Motor neuron (in vitro differentiated cells): Measurements from ENCODE around the gene CELA2A. TPM values are rescaled to one million over a fixed set of nuclear protein-coding genes. Genes with fewer than 3 reads are reported as not detected.
A peak's percentile ranks its signal among the peaks of the same experiment; 100 is the strongest.
"Not testable (repeated sequence)": the region's sequence is repeated elsewhere in the genome, so short reads cannot be mapped to it uniquely, and the experiment has no call there.

Experiments
- ATAC-seq, 8 experiments: fragments of 200-7000 bp; cut with Tn5 transposase; replicated peaks in 6 of 8; 2 replicates each; pipeline ENCODE4 v1.8.0; 2021; ENCODE audit warnings: mild to moderate bottlenecking in 8 of 8, moderate library complexity in 8 of 8
- H3K27ac ChIP-seq, 2 donors: fragments of 250-450 bp; sonication (Bioruptor Pico); 2 replicates each; pipeline ENCODE4 v1.9.0; 2021; ENCODE audit warnings: antibody characterized with exemption in 2 of 2, mild to moderate bottlenecking in 2 of 2, moderate library complexity in 1 of 2
- H3K4me1 ChIP-seq, 2 donors: fragments of 250-450 bp; sonication (Bioruptor Pico); replicated peaks in 1 of 2; 2 replicates each; pipeline ENCODE4 v1.6.1; 2021; ENCODE audit warnings: antibody characterized with exemption in 2 of 2, mild to moderate bottlenecking in 2 of 2, moderate library complexity in 1 of 2
- H3K4me3 ChIP-seq, 5 donors: fragments of 250-450 bp; sonication (Bioruptor Pico); 2 replicates each; pipeline ENCODE4 v1.9.0; 2021; ENCODE audit warnings: antibody characterized with exemption in 5 of 5, mild to moderate bottlenecking in 5 of 5, moderate library complexity in 4 of 5
- WGBS, 10 experiments: fragments of 450-650 bp; shearing (Covaris generic); methylation state at CpG; one replicate each; pipeline ENCODE4 v1.0.0; 2022; 5-methylcytosine and 5-hydroxymethylcytosine counted together
- in situ Hi-C, 9 experiments: fragments of 400-800 bp; cut with MboI; loops; one replicate each; pipeline ENCODE4 v1.15.0; 2021; ENCODE audit warnings: low sequenced_read_pairs in 9 of 9, low pct_unique_long_range_greater_than_20kb in 2 of 9; ENCODE audit not compliant: unreplicated experiment in 9 of 9
- total RNA-seq, 8 experiments: library from RNA; unstranded; fragments of 300-600 nt; gene quantifications; 2 replicates each; pipeline versions ENCODE4 v1.2.3 to v1.2.4, GENCODE V29; 2022

Gene CELA2A
- total RNA-seq, 8 experiments from 2014 or later: 1.1 TPM; not detected in 7

DNA sequence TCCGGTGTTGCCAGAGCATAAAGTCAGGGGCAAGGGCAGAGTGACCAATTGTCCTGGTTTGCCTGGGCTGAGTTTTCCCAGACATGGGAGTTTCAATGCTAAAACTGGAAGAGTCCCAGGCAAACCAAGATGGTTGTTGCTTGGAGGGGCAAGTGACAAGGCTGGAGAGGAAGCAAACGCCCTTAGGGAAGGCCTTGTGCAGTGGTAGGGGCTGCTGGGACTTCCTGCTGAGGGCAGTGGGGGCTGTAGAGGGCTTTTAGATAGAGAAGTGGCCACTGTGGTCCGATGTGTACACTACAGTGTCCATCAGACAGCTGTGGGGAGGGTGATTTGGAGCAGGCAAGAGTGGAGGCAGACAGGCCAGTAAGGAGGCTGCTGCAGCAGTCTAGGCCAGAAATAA is 7.0 kb upstream of the CELA2A start:
- 20 to 95% (median 56%) methylated on average over 1 to 3 of the region's 3 CpGs; no CpG with 5 or more reads in 4 of the 10 experiments for WGBS, 10 experiments
- no peak for ATAC-seq
- Histone ChIP-seq H3K4me1 (peaks cover 0 to 2% of the 10 kb centered on the region in 2 donors), H3K27ac (no peak overlapping the region), H3K4me3 (no peak overlapping the region)
- in situ Hi-C loops: loop anchor here in 3 of 9 experiments (25.0 kb wide), 2 partner anchors 112 to 312 kb away; no protein-coding TSS in a partner anchor

DNA sequence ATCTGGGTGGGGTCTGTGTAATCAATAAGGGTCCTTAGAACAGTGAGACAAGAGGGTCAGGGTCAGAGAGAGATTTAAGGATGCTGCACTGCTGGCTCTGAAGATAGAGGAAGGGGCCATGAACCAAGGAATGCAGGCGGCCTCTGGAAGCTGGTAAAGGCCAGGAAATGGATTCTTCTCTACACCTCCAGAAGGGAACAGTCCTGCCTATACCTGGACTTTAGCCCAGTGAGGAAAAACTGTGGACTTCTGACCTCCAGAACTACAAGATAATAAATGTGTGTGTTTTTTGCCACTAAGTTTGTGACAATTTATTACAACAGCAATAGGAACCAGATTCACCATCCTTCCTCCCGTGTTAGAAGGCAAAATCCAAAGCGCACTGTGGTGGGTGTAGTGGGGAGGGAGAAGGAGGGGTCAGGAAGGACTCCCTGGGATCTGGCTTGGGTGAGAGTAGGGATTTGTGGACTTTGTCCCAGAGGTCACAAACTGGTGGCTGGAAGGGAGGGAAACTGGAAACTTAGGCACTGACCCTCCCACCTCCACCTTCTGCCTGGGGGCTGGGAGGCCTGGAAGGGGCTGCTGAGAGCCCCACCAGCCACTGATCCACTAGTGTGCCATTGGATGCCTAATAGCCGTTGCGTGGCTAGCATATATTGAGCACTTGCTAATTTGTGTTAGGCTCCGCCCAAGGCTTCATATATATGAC is 5.4 kb upstream of the CELA2A start:
- no peak for ATAC-seq
- WGBS, 10 experiments: 0 to 100% (median 77%) methylated on average over 1 to 6 of the region's 6 CpGs; no CpG with 5 or more reads in 2 of the 10 experiments
- in situ Hi-C loops: no loop called here
- H3K4me3 ChIP-seq: no peak overlapping the region
- H3K4me1 ChIP-seq: no peaks in the 10 kb centered on the region
- H3K27ac ChIP-seq: no peak overlapping the region

DNA sequence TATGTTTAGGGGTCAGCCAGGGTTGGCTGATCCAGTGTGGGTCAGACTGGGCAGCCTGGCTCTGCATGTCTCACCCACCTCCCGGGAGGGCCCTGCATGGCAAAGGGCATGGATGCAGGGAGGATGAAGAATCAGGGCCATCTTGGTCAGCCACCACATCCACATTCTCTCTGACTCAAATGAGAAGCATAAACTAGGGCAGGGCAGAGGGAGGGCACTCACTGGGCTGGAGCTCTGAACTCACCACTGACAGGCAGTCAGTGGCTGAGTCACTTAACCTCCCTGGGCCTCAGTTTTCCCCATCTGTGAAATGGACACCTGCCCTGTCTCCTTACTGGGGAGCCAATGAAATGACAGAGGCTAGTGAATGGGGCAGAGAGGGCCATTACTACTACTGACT is 4.3 kb upstream of the CELA2A start:
- in situ Hi-C loops: no loop called here

DNA sequence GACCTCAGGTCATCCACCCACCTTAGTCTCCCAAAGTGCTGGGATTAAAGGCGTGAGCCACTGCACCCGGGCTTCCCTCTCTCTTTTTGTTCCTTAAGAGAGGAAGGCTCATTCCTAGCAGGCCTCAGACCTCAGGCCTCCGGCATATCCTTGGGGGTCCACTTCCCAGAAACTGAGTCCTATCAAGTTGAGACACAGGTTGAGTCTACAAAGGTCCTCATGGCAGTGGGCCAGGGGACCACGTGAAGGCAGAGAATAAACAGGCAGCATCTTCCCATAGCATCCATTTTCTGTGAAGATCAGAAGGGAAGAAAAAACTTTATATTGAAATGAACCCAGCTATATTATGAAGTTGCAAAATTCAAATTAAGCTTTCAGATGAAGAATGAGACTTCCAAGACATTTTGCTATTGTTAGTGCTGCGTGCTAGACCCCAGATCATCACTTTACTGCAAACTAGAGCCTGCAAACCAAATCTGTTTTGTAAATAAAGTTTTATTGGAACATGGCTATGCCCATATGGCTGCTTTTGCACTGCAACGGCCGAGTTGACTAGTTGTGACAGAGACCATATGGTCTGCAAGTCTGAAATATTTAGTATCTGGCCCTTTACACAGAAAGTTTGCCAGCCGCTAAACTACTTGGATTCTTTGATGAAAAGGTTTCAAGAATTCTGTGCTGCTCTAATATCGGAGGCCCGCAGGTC is 3.5 kb upstream of the CELA2A start:
- in situ Hi-C loops: no loop called here
- H3K27ac ChIP-seq: no peak overlapping the region
- ATAC-seq: no peak
- H3K4me3 ChIP-seq: no peak overlapping the region
- WGBS, 10 experiments: 56 to 100% (median 83%) methylated on average over 1 to 10 of the region's 10 CpGs
- H3K4me1 ChIP-seq: no peaks in the 10 kb centered on the region

More for the DNA sequence above, 4.3 kb upstream of the CELA2A start:
- Histone ChIP-seq H3K4me3 (no peak overlapping the region), H3K4me1 (no peaks in the 10 kb centered on the region), H3K27ac (no peak overlapping the region)
- ATAC-seq: peak in 1 of 8 experiments; percentile 39
- WGBS, 10 experiments: 83 to 100% (median 100%) methylated on average over 1 of the region's 1 CpG; no CpG with 5 or more reads in 7 of the 10 experiments

DNA sequence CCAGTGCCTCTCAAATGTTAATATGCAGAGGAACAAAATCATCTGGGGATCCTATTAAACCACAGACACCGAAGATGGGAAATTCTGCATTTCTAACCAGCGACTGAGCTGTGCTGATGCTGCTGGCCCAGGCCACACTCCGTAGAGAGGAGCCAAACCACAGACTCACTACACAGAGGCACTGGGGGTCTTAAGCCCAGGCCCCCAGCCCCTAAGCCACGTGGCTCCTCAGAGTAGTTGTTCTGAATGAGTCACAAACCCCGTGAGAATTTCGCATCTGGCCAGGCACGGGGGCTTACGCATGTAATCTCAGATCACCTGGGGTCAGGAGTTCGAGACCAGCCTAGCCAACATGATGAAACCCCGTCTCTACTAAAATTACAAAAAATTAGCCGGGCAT is 2.8 kb upstream of the CELA2A start:
- Histone ChIP-seq H3K4me3 (no peak overlapping the region), H3K27ac (no peak overlapping the region), H3K4me1 (no peaks in the 10 kb centered on the region)
- 40 to 84% (median 81%) methylated on average over 1 to 9 of the region's 11 CpGs; no CpG with 5 or more reads in 1 of the 10 experiments for WGBS, 10 experiments
- in situ Hi-C loops: no loop called here
- no peak for ATAC-seq

DNA sequence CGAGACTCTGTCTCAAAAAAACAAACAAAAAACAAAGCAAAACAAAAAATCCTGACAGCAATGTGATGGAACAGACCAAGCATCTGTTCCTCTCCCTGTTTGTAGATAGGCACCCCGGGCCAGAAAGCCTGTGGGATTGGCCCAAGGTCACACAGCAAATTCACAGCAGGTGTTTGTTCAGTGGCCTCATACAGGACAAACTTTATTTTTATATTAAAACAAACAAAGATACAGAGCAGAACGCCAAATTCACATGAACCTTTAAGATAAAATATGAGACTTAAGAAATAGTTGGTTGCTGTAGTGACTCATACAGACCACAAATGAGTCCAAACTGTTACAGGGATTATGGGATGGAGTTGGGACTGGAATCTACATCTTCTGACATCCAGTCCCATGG is 2.3 kb upstream of the CELA2A start:
- 31 to 100% (median 86%) methylated on average over 1 to 3 of the region's 3 CpGs for WGBS, 10 experiments

DNA sequence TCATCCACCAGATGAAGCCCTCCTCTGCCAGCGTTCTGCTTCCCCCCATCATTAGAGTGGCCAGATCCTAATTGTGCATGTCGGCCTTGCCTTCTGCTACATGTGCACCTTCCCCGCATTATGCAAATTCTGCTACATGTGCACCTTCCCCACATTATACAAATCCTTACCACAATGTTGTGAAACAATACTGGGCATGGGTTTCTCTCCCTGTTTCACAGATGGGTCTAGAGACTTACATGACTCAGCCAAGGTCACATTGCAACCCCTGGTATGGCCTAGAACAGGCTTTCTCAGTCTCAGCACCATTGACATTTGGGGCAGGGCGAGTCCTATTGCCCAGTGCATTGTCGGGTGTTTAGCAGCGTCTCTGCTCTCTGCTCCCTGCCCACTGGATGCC is 1.0 kb upstream of the CELA2A start:
- Histone ChIP-seq H3K4me1 (peaks cover 6 to 7% of the 10 kb centered on the region in 2 donors), H3K4me3 (no peak overlapping the region), H3K27ac (no peak overlapping the region)
- no peak for ATAC-seq
- 0 to 100% (median 80%) methylated on average over 1 to 6 of the region's 6 CpGs; no CpG with 5 or more reads in 3 of the 10 experiments for WGBS, 10 experiments
- in situ Hi-C loops: no loop called here

More for the DNA sequence above, 2.3 kb upstream of the CELA2A start:
- no peak for ATAC-seq
- Histone ChIP-seq H3K4me3 (no peak overlapping the region), H3K27ac (no peak overlapping the region), H3K4me1 (no peaks in the 10 kb centered on the region)
- in situ Hi-C loops: no loop called here

DNA sequence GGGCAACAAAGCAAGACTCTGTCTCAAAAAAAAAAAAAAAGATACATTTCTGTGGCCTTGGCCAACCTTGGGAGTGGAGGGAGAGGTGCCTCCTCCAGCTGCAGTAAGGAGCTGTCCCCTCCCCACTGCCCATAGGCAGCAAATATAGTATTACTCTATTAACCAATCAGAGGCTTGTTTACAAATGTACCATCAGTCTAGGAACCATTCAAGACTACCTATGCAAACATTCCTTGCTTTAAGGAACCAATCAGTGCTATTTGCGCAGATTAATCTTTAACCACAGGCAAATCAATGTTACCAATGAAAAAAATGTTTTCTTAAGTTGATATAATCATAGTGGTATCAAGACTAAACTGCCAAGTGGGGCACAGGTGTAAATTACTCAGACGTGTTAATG is 1.1 kb downstream of the CELA2A start:
- ATAC-seq: no peak
- 57 to 100% (median 82%) methylated on average over 1 to 2 of the region's 2 CpGs; no CpG with 5 or more reads in 4 of the 10 experiments for WGBS, 10 experiments
- in situ Hi-C loops: no loop called here
- H3K4me3 ChIP-seq: no peak overlapping the region
- peaks cover 6 to 7% of the 10 kb centered on the region in 2 donors for H3K4me1 ChIP-seq
- no peak overlapping the region for H3K27ac ChIP-seq

DNA sequence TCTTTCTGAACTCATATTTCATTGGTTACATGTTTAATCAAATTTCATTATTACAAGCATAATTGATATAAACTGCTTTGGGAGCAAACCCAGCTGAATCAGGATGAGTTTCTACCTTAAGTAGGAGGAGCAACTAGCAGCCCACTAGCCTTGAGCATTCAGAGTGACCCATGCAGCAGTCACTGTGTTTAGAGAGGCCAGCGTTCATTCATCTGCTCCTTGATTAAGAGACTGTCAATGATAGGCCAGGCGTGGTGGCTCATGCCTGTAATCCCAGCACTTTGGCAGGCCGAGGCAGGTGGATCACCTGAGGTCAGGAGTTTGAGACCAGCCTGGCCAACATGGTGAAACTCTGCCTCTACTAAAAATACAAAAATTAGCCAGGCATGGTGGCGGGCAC is 1.9 kb downstream of the CELA2A start:
- H3K4me1 ChIP-seq, in situ Hi-C loops, H3K27ac ChIP-seq, H3K4me3 ChIP-seq: not testable (repeated sequence)
- WGBS, 10 experiments: 83 to 100% (median 90%) methylated on average over 1 to 4 of the region's 4 CpGs; no CpG with 5 or more reads in 5 of the 10 experiments
- ATAC-seq: peak in 1 of 8 experiments; percentile 36

DNA sequence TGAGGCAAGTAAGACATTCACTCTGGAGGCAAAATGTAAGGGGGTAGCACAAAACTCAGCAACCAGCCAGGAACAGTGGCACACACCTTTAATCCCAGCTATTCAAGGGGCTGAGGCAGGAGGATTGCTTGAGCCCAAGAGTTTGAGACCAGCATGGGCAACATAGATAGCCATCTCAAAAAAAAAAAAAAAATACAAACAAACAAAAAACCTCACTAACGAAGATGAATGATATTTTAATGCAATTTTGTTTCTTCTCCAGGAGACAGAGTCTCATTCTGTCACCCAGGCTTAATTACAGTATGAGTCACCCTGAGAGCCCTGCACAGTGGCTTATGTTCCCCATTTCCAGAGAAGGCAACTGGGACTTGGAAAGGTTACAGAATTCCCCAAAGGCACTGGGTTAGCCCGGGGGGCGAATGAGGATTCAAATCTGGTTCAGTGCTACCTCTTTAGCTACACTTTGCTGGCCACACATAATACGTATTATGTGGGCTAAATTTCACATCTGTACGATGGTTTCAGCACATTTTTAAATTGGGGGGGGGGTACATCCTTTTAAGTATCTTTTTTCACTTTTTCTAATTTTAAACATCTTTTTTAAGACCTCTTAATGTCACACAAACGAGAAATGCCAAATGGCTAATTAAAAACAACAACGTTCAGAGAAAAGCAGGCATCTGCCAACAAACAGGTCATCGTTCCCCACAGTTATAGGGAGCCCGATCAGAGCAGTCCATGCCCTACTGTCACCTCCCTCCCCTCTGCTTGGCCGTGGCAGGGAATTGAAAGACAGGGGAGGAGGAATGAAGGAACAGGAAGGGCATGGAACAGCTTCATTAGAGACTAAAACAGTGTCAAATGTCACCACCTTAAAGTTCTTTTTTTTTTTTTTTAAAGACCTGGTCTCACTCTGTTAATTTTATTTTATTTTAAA is 3.5 kb downstream of the CELA2A start:
- peak in 7 of 8 experiments; percentile 40 to 96 (median 94) for ATAC-seq
- WGBS, 10 experiments: 2 to 69% (median 59%) methylated on average over 6 to 10 of the region's 10 CpGs
- in situ Hi-C loops: no loop called here
- Histone ChIP-seq H3K4me1 (peaks cover 6 to 7% of the 10 kb centered on the region in 2 donors), H3K4me3 (no peak overlapping the region), H3K27ac (peak overlapping the region in 1 of 2 donors; percentile 16)

DNA sequence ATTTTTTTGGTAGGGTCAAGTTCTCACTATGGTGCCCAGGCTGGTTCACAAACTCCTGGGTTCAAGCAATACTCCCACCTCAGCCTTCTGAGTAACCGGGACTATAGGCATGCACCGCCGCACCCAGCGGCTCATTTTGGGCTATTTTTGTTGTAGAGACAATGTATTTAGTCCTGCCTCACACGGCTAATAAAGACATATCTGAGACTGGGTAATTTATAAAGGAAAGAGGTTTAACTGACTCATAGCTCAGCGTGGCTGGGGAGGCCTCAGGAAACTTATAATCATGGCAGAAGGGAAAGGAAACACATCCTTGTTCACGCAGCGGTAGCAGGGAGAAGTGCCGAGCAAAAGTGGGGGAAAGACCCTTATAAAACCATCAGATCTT is 4.2 kb downstream of the CELA2A start:
- H3K4me1 ChIP-seq: peaks cover 6 to 7% of the 10 kb centered on the region in 2 donors
- ATAC-seq: no peak
- no peak overlapping the region for H3K4me3 ChIP-seq
- no peak overlapping the region for H3K27ac ChIP-seq
- WGBS, 10 experiments: 14 to 100% (median 89%) methylated on average over 1 to 7 of the region's 9 CpGs; no CpG with 5 or more reads in 1 of the 10 experiments
- in situ Hi-C loops: no loop called here

DNA sequence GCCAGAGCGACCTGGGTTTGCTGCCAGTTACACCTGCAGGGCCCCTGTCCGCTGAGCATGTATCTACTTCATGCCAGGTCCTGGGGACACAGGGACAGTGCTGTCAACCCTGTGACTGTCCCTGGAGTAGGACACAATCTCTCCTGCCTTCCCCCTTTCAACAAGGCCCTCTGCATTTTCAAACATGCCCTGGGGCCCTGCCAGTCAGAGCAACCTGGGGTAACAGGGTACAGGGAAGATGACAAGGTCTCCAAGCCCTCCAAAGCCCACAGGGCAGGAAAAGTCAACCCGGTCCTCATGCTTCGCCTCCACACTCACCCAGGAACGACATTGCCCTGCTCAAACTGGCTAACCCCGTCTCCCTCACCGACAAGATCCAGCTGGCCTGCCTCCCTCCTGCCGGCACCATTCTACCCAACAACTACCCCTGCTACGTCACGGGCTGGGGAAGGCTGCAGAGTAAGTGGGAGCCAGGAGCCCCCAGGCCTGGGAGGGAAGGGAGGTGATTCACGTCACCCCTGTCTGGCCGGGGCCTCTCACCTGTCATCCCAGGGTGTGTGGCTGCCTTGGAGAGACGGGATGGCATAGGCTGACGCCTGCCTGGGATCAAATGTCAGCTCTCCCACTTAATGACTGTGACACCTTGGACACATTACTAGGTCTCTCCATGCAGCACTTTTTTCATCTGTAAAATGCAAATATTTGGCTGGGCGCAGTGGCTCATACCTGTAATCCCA is 6.7 kb downstream of the CELA2A start:
- 67 to 100% (median 88%) methylated on average over 1 to 7 of the region's 15 CpGs; no CpG with 5 or more reads in 6 of the 10 experiments for WGBS, 10 experiments
- ATAC-seq: peak in 1 of 8 experiments; percentile 5

More for the DNA sequence above, 6.7 kb downstream of the CELA2A start:
- H3K4me1 ChIP-seq, in situ Hi-C loops, H3K27ac ChIP-seq, H3K4me3 ChIP-seq: not testable (repeated sequence)
